ENCODE results near the gene ASTN1.

- TF ChIP-seq CTCF (IDR thresholded peaks at IDR 0.05) (no peak), POLR2A (IDR thresholded peaks at IDR 0.05) (no peak)
Observed at GRCh38 chr1:176989754-176990153, 174.8 kb downstream of the ASTN1 start.
